HG02623 (cell line): ENCODE results near the gene GOLGA8N.

ENCODE experiments used
- ATAC-seq: cut with Tn5 transposase; IDR thresholded peaks from one replicate; pipeline ENCODE4 v1.9.1; 2021; ENCODE audit warnings: moderate library complexity; ENCODE audit not compliant: unreplicated experiment

GOLGA8N gene

DNA sequence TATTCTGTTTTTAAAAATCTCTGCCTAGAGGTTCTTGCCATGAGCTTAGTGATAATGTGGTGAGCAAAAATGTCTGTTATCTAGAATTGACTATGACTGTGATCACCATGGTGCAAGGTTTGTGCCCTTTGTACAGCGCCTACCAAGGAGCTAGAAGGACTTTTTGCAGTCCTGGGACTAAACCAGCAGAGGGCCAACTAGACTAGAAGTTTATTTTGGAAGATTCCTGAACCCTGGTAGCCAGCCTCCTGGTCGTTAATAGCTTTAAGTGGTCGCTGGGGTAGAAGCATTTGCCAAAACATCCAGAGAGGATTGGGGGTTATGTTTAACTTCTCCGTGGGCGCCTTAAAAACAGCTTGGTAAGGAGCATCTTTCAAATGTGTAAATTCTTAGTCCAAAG, 56.1 kb downstream of the GOLGA8N start:
- ATAC-seq = no peak

DNA sequence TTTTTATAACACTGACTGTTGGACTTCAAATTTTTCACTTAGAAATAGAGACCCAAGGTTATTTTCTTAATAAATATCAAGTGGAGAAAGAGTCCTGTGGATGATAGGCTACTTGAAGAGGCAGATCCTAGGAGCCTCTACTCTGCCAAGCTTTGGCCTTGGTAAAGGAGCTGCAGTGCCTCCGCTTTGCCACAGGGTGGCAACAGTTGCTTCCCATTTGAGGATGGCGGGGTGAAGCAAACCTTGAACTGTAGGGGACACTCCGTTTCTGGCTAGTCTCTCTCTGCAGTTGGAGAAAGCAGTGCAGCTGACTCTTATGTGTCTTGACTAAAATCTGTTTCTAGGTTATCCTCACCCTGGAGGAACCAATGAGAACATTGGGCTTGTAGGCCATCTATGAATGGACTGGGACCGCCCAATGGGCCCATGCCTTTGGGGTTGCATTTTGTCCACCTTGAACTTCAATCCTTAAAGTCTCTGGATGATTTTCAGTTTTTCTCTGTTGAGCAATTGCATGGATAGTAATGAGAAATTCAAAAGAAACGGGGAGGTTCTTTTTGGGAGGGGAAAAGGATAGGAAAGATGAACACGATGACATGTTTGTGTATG, 58.1 kb downstream of the GOLGA8N start:
- peak; percentile 84 for ATAC-seq

DNA sequence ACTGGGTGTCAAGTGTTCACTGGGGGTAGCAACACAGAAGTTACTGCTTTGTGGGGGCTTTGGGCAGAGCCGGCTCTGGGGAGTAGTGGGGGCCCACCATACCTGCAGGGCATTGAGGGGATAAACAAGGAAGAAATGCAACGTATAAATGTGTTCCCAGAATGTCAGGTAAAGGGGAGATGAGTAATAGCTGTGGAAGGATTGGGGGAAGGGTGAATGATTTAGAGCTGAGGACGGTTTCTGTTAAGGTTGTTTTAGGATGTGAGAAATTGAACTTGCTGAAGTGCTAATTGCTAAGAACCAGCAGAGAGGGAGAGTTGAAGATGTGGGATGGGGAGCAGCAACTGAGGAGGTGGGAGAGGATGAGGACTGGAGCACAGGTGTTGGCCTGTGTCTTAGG, 58.9 kb downstream of the GOLGA8N start:
- ATAC-seq = no peak

DNA sequence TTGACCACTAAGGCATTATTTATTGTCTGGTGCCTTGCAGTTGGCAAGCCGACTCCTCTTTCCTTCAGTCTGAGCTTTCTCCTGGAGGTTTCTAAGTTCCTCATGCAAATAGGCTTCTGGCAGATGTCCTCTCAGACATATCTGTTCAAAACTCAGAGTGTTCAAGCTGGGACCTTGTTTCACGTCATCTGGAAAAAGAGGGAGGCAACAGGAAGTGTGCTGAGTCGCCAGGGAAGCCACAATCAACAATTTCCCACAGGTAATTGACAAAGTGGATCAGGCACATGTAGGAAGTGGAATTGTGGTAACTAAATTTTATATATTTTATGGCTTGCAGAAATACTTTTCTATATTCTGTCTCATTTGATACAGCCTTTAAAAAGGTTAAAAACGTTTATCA, 62.8 kb downstream of the GOLGA8N start:
- no peak for ATAC-seq

DNA sequence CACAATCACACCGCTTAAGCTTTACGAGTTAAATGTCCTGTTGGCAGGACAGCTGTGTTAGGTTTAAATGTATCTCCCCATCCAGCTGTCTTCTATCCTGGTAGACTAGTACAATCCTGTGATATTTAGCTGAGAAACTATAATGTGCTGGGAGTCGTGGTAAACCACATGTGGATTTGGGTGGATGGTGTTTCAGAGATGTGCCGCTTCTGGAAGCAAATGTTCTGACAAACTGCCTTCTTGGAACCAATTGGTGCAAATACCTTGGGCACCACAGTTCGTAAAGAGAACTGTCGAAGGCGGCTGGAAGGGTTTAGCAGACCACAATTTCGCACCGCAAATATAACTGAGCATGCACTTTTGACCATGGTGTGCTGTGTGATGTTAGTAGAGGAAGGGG, 63.2 kb downstream of the GOLGA8N start:
- no peak for ATAC-seq
